ENCODE results near the gene CFAP97D2. TPM values are rescaled to one million over a fixed set of nuclear protein-coding genes. Genes with fewer than 3 reads are reported as not detected.
"Not testable (repeated sequence)": the region's sequence is repeated elsewhere in the genome, so short reads cannot be mapped to it uniquely, and the experiment has no call there.

CFAP97D2 gene
- total RNA-seq, 4 donors from 2014 or later, result not detected

- no peak for DNase-seq (ENCODE audit: extremely low spot score)
- peaks cover 86 to 100% (median 95%) of the 10 kb centered on the region in 4 donors for H3K36me3 ChIP-seq
- intact Hi-C loops (cut with DNase I), result no loop called here
- no peaks in the 10 kb centered on the region for H3K4me1 ChIP-seq
- H3K4me3 ChIP-seq, result no peak overlapping the region
- TF ChIP-seq EP300 (IDR thresholded peaks at IDR 0.05) (no peak), POLR2AphosphoS5 (IDR thresholded peaks at IDR 0.05) (no peak), CTCF (IDR thresholded peaks at IDR 0.05) (no peak), POLR2A (IDR thresholded peaks at IDR 0.05; ENCODE audit: low read depth) (no peak)
- no peaks in the 10 kb centered on the region for H3K9me3 ChIP-seq
- no peak overlapping the region for H3K27ac ChIP-seq (replicated peaks in 1 of 4)
- WGBS, result 94% methylated on average over 3 of the region's 3 CpGs
- no peaks in the 10 kb centered on the region for H3K27me3 ChIP-seq
Observed at GRCh38 chr13:114243971-114244370, 64.9 kb downstream of the CFAP97D2 start.

GRCh38 chr13:114244637-114245036 lies 65.6 kb downstream of the CFAP97D2 start:
- TF ChIP-seq POLR2A (IDR thresholded peaks at IDR 0.05; ENCODE audit: low read depth), result no peak
- TF ChIP-seq POLR2AphosphoS5 (IDR thresholded peaks at IDR 0.05), result no peak
- TF ChIP-seq EP300 (IDR thresholded peaks at IDR 0.05), result no peak
- TF ChIP-seq CTCF (IDR thresholded peaks at IDR 0.05), result no peak
- H3K27ac ChIP-seq (replicated peaks in 1 of 4), result no peak overlapping the region
- peaks cover 86 to 100% (median 95%) of the 10 kb centered on the region in 4 donors for H3K36me3 ChIP-seq
- no peaks in the 10 kb centered on the region for H3K9me3 ChIP-seq
- H3K4me1 ChIP-seq, result no peaks in the 10 kb centered on the region
- H3K4me3 ChIP-seq, result no peak overlapping the region
- H3K27me3 ChIP-seq, result no peaks in the 10 kb centered on the region
- intact Hi-C loops (cut with DNase I), result no loop called here
- no peak for DNase-seq (ENCODE audit: extremely low spot score)
- 87% methylated on average over 5 of the region's 5 CpGs for WGBS

DNA sequence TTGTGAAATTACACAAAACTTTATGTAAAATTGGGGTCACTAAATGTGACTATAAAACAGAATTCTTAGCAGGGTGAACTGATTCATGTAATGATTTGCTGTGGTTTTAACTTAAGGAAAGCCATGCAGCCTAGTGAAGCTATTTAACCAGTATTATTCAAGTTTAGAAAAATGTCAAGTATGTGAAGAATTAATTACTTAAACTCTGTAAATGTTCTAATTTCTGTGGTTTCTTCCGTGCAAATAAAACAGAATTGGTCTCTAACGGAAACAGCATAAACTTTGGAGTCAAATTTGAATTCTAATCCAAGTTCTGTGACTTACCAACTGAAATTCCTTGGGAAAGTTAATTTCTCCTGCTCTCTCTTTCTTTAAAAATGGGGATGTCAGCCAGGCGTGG lies 69.0 kb downstream of the CFAP97D2 start:
- H3K27me3 ChIP-seq, result no peaks in the 10 kb centered on the region
- intact Hi-C loops (cut with DNase I), result no loop called here
- WGBS, result 82% methylated on average over 3 of the region's 3 CpGs
- no peak overlapping the region for H3K27ac ChIP-seq (replicated peaks in 1 of 4)
- peaks cover 78 to 100% (median 97%) of the 10 kb centered on the region in 4 donors for H3K36me3 ChIP-seq
- no peak for TF ChIP-seq CTCF (IDR thresholded peaks at IDR 0.05)
- TF ChIP-seq POLR2AphosphoS5 (IDR thresholded peaks at IDR 0.05), result no peak
- no peak for TF ChIP-seq POLR2A (IDR thresholded peaks at IDR 0.05; ENCODE audit: low read depth)
- TF ChIP-seq EP300 (IDR thresholded peaks at IDR 0.05), result no peak
- H3K4me1 ChIP-seq, result no peaks in the 10 kb centered on the region
- no peak for DNase-seq (ENCODE audit: extremely low spot score)
- H3K4me3 ChIP-seq, result no peak overlapping the region
- H3K9me3 ChIP-seq, result no peaks in the 10 kb centered on the region

GRCh38 chr13:114249077-114249476 lies 70.0 kb downstream of the CFAP97D2 start:
- Histone ChIP-seq H3K4me1 (no peaks in the 10 kb centered on the region), H3K36me3 (peaks cover 72 to 100% (median 96%) of the 10 kb centered on the region in 4 donors), H3K27ac (replicated peaks in 1 of 4) (no peak overlapping the region), H3K4me3 (no peak overlapping the region), H3K9me3 (no peaks in the 10 kb centered on the region), H3K27me3 (no peaks in the 10 kb centered on the region)
- DNase-seq (ENCODE audit: extremely low spot score), result no peak
- TF ChIP-seq CTCF (IDR thresholded peaks at IDR 0.05) (no peak), EP300 (IDR thresholded peaks at IDR 0.05) (no peak), POLR2AphosphoS5 (IDR thresholded peaks at IDR 0.05) (no peak), POLR2A (IDR thresholded peaks at IDR 0.05; ENCODE audit: low read depth) (no peak)
- 93% methylated on average over 7 of the region's 7 CpGs for WGBS
- intact Hi-C loops (cut with DNase I), result no loop called here

DNA sequence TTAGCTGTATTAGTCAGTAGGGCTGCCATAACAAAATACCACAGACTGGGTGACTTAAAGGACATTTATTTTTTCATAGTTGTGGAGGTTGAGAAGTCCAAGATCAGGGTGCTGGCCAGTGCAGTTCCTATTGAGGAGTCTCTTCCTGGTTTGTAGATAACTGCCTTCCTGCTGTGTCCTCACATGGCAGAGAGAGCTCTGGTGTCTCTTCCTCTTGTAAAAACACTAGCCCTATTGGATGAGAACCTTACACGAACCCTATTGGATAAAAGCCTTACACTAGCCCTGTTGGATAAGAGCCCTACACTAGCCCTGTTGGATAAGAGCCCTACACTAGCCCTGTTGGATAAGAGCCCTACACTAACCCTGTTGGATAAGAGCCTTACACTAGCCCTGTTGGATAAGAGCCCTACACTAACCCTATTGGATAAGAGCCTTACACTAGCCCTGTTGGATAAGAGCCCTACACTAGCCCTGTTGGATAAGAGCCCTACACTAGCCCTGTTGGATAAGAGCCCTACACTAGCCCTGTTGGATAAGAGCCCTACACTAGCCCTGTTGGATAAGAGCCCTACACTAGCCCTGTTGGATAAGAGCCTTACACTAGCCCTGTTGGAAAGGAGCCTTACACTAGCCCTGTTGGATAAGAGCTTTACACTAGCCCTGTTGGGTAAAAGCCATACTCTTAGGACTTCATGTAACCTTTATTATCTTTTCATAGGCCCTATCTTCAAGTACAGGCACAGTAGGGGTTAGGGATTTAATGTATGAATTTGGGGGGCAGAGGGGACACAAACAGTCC lies 72.8 kb downstream of the CFAP97D2 start:
- H3K9me3 ChIP-seq; H3K4me3 ChIP-seq; H3K27me3 ChIP-seq; H3K4me1 ChIP-seq; intact Hi-C loops (cut with DNase I); H3K27ac ChIP-seq (replicated peaks in 1 of 4); DNase-seq (ENCODE audit: extremely low spot score): not testable (repeated sequence)
- H3K36me3 ChIP-seq, result peaks cover 59 to 99% (median 90%) of the 10 kb centered on the region in 4 donors
- WGBS, result 92% methylated on average over 1 of the region's 1 CpG
